A204.1 (cell line): Measurements from ENCODE around the gene NRBF2.
"Not testable (repeated sequence)": the region's sequence is repeated elsewhere in the genome, so short reads cannot be mapped to it uniquely, and the experiment has no call there.

ENCODE experiments used
- FAIRE-seq: peaks from 2 replicates; lab custom pipeline; 2012; peaks lifted over from hg19 to GRCh38; lab: Jason Lieb, UNC

NRBF2 gene

GRCh38 chr10:63133056-63133820 is at the start of gene NRBF2:
Gene NRBF2, plus strand, starts transcription at chr10:63133328. Its CDS starts 143 bp downstream, at chr10:63133471.
- no peak for FAIRE-seq

- not testable (repeated sequence) for FAIRE-seq
Observed at GRCh38 chr10:63083406-63083805, 49.7 kb upstream of the NRBF2 start.

- peak; percentile 97 for FAIRE-seq
Observed at GRCh38 chr10:63083904-63084689, 49.0 kb upstream of the NRBF2 start.

GRCh38 chr10:63084690-63085382 is 48.3 kb upstream of the NRBF2 start:
- no peak for FAIRE-seq

- FAIRE-seq: no peak
Observed at GRCh38 chr10:63093227-63093626, 39.9 kb upstream of the NRBF2 start.

GRCh38 chr10:63094405-63094804 is 38.7 kb upstream of the NRBF2 start:
- FAIRE-seq: no peak

- FAIRE-seq: no peak
Observed at GRCh38 chr10:63094881-63095280, 38.2 kb upstream of the NRBF2 start.

GRCh38 chr10:63099734-63100133 is 33.4 kb upstream of the NRBF2 start:
- FAIRE-seq: no peak

GRCh38 chr10:63101091-63101490 is 32.0 kb upstream of the NRBF2 start:
- FAIRE-seq: not testable (repeated sequence)

- not testable (repeated sequence) for FAIRE-seq
Observed at GRCh38 chr10:63102279-63102883, 30.7 kb upstream of the NRBF2 start.

GRCh38 chr10:63103178-63103577 is 29.9 kb upstream of the NRBF2 start:
- not testable (repeated sequence) for FAIRE-seq

- FAIRE-seq: no peak
Observed at GRCh38 chr10:63103971-63104409, 29.1 kb upstream of the NRBF2 start.

- FAIRE-seq: no peak
Observed at GRCh38 chr10:63105225-63106110, 27.7 kb upstream of the NRBF2 start.

- no peak for FAIRE-seq
Observed at GRCh38 chr10:63106111-63106755, 26.9 kb upstream of the NRBF2 start.

- FAIRE-seq: no peak
Observed at GRCh38 chr10:63107943-63108437, 25.1 kb upstream of the NRBF2 start.

- no peak for FAIRE-seq
Observed at GRCh38 chr10:63110940-63111339, 22.2 kb upstream of the NRBF2 start.

- no peak for FAIRE-seq
Observed at GRCh38 chr10:63114031-63114814, 18.9 kb upstream of the NRBF2 start.

GRCh38 chr10:63115732-63116383 is 17.3 kb upstream of the NRBF2 start:
- FAIRE-seq: no peak

GRCh38 chr10:63116452-63117072 is 16.6 kb upstream of the NRBF2 start:
- no peak for FAIRE-seq
